Neural cell (in vitro differentiated cells): ENCODE data around the gene COL28A1. TPM values are rescaled to one million over a fixed set of nuclear protein-coding genes. Genes with fewer than 3 reads are reported as not detected.

Experiments
- H2AFZ ChIP-seq: fragments of 200-600, 300-800 bp; sonication (generic), shearing (Covaris generic); 2 replicates; pipeline ENCODE4 v1.6.0; 2014; ENCODE audit warnings: low read depth, mild to moderate bottlenecking, antibody characterized with exemption, low read length, moderate library complexity
- H3F3A ChIP-seq: fragments of 200-600 bp; shearing (Covaris generic); 2 replicates; pipeline ENCODE4 v1.6.1; 2016; ENCODE audit warnings: mild to moderate bottlenecking, moderate library complexity, mixed read lengths, antibody characterized with exemption, low read length; ENCODE audit not compliant: insufficient read depth, poor library complexity, severe bottlenecking
- H3K27ac ChIP-seq: fragments of 200-600, 300-800 bp; sonication (generic), shearing (Covaris generic); 2 replicates; pipeline ENCODE4 v1.5.1; 2014; ENCODE audit warnings: mild to moderate bottlenecking, low read length, moderate library complexity
- H3K27me3 ChIP-seq: fragments of 300-800, 200-600 bp; sonication (generic), shearing (Covaris generic); 2 replicates; pipeline ENCODE4 v1.6.0; 2014; ENCODE audit warnings: mild to moderate bottlenecking, low read depth, low read length, moderate library complexity; ENCODE audit not compliant: insufficient read depth
- H3K36me3 ChIP-seq: fragments of 300-800, 200-600 bp; sonication (generic), shearing (Covaris generic); 2 replicates; pipeline ENCODE4 v1.5.1; 2014; ENCODE audit warnings: mild to moderate bottlenecking, antibody characterized with exemption, low read length, moderate library complexity; ENCODE audit not compliant: insufficient read depth
- H3K4me2 ChIP-seq: fragments of 300-800, 200-600 bp; sonication (generic), shearing (Covaris generic); 2 replicates; pipeline ENCODE4 v1.6.0; 2014; ENCODE audit warnings: mild to moderate bottlenecking, low read length
- H3K4me3 ChIP-seq: fragments of 300-800, 200-600 bp; sonication (generic), shearing (Covaris generic); 2 replicates; pipeline ENCODE4 v1.5.1; 2014; ENCODE audit warnings: mild to moderate bottlenecking, low read length, moderate library complexity
- H3K79me2 ChIP-seq: fragments of 200-600 bp; shearing (Covaris generic); replicated peaks from 2 replicates; pipeline ENCODE4 v1.6.0; 2014; ENCODE audit warnings: mild to moderate bottlenecking, low read length, moderate library complexity; ENCODE audit not compliant: insufficient read depth
- H3K9ac ChIP-seq: fragments of 300-800, 200-600 bp; sonication (generic), shearing (Covaris generic); 2 replicates; pipeline ENCODE4 v1.6.1; 2016; ENCODE audit warnings: mild to moderate bottlenecking, low read length, mixed read lengths
- H3K9me2 ChIP-seq: fragments of 200-600 bp; shearing (Covaris generic); 2 replicates; pipeline ENCODE4 v1.6.1; 2016; ENCODE audit warnings: mild to moderate bottlenecking, low read length, mixed read lengths; ENCODE audit not compliant: insufficient read depth
- H3K9me3 ChIP-seq: fragments of 200-600, 300-800 bp; sonication (generic), shearing (Covaris generic); 2 replicates; pipeline ENCODE4 v1.6.1; 2016; ENCODE audit warnings: mild to moderate bottlenecking, mixed run types, low read length, moderate library complexity, mixed read lengths
- H4K20me1 ChIP-seq: fragments of 200-600 bp; shearing (Covaris generic); 2 replicates; pipeline ENCODE4 v1.6.1; 2016; ENCODE audit warnings: mild to moderate bottlenecking, mixed run types; ENCODE audit not compliant: insufficient read depth
- CTCF ChIP-seq: fragments of 450-650 bp; IDR thresholded peaks from 2 replicates; pipeline ENCODE4 v1.5.1; 2014; ENCODE audit warnings: antibody characterized with exemption, mild to moderate bottlenecking, moderate library complexity; ENCODE audit not compliant: poor library complexity, severe bottlenecking
- EP300 ChIP-seq: fragments of 450-650 bp; conservative IDR thresholded peaks from 2 replicates; pipeline ENCODE4 v1.6.1; 2014; ENCODE audit warnings: antibody characterized with exemption, mild to moderate bottlenecking, moderate library complexity; ENCODE audit not compliant: poor library complexity, severe bottlenecking
- EZH2 ChIP-seq: fragments of 200-600, 300-800 bp; shearing (Covaris generic), sonication (generic); IDR thresholded peaks from 2 replicates; pipeline ENCODE4 v1.6.1; 2014; ENCODE audit warnings: antibody characterized with exemption, low read length, borderline replicate concordance, mild to moderate bottlenecking; ENCODE audit not compliant: insufficient read depth, poor library complexity, severe bottlenecking
- MXI1 ChIP-seq: fragments of 450-650 bp; conservative IDR thresholded peaks from 2 replicates; pipeline ENCODE4 v1.6.1; 2014; ENCODE audit warnings: antibody characterized with exemption, mild to moderate bottlenecking; ENCODE audit not compliant: poor library complexity, severe bottlenecking
- POLR2AphosphoS5 ChIP-seq: IDR thresholded peaks from 2 replicates; pipeline ENCODE4 v1.6.1; 2012
- RAD21 ChIP-seq: fragments of 450-650 bp; conservative IDR thresholded peaks from 2 replicates; pipeline ENCODE4 v1.6.1; 2014; ENCODE audit warnings: antibody characterized with exemption, mild to moderate bottlenecking, moderate library complexity
- SMC3 ChIP-seq: fragments of 450-650 bp; conservative IDR thresholded peaks from 2 replicates; pipeline ENCODE4 v1.6.1; 2014; ENCODE audit warnings: antibody characterized with exemption, mild to moderate bottlenecking, moderate library complexity; ENCODE audit not compliant: poor library complexity
- TAF1 ChIP-seq: IDR thresholded peaks from 2 replicates; pipeline ENCODE4 v1.6.1; 2012; ENCODE audit warnings: low read depth
- polyA plus RNA-seq: library from polyadenylated mRNA; depleted of rRNA; stranded (reverse); fragments of >200 nt; gene quantifications from 2 replicates; pipeline ENCODE4 v1.2.3, GENCODE V29; 2014
- TF ChIP-seq, protein P1 (sequence below): IDR thresholded peaks from 2 replicates; pipeline ENCODE4 v1.6.1; 2012; ENCODE audit warnings: borderline replicate concordance

Gene COL28A1
- polyA plus RNA-seq, 1 donor from 2014 or later = 1.0 TPM

DNA sequence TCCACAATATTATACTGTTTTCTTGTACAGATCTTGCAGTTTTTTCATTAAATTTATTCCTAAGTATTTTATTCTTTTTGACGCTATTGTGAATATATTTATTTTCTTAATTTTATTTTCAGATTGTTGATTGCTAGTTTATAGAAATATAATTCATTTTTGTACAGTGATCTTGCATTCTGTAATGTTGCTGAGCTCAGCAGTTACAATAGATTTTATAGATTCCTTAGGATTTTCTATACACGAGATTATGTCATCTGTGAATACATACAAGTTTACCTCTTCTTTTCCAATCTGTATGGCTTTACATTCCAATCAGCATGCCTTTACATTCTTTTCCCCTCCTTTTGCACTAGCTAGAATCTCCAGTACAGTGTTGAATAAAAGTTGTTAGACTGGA lies 223.3 kb downstream of the COL28A1 start:
- no peaks in the 10 kb centered on the region for H3F3A ChIP-seq
- H3K4me3 ChIP-seq = no peak overlapping the region
- H2AFZ ChIP-seq = no peak overlapping the region
- TF ChIP-seq EP300 (no peak), CTCF (no peak), MXI1 (no peak), EZH2 (no peak), RAD21 (no peak), POLR2AphosphoS5 (no peak), TAF1 (no peak), SMC3 (no peak)
- TF ChIP-seq, protein P1, sequence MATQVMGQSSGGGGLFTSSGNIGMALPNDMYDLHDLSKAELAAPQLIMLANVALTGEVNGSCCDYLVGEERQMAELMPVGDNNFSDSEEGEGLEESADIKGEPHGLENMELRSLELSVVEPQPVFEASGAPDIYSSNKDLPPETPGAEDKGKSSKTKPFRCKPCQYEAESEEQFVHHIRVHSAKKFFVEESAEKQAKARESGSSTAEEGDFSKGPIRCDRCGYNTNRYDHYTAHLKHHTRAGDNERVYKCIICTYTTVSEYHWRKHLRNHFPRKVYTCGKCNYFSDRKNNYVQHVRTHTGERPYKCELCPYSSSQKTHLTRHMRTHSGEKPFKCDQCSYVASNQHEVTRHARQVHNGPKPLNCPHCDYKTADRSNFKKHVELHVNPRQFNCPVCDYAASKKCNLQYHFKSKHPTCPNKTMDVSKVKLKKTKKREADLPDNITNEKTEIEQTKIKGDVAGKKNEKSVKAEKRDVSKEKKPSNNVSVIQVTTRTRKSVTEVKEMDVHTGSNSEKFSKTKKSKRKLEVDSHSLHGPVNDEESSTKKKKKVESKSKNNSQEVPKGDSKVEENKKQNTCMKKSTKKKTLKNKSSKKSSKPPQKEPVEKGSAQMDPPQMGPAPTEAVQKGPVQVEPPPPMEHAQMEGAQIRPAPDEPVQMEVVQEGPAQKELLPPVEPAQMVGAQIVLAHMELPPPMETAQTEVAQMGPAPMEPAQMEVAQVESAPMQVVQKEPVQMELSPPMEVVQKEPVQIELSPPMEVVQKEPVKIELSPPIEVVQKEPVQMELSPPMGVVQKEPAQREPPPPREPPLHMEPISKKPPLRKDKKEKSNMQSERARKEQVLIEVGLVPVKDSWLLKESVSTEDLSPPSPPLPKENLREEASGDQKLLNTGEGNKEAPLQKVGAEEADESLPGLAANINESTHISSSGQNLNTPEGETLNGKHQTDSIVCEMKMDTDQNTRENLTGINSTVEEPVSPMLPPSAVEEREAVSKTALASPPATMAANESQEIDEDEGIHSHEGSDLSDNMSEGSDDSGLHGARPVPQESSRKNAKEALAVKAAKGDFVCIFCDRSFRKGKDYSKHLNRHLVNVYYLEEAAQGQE = no peak
- no peaks in the 10 kb centered on the region for H3K27me3 ChIP-seq
- H4K20me1 ChIP-seq = no peaks in the 10 kb centered on the region
- no peak overlapping the region for H3K27ac ChIP-seq
- H3K9me3 ChIP-seq = no peaks in the 10 kb centered on the region
- no peaks in the 10 kb centered on the region for H3K9me2 ChIP-seq
- H3K4me2 ChIP-seq = no peak overlapping the region
- no peak overlapping the region for H3K9ac ChIP-seq
- H3K79me2 ChIP-seq = no peaks in the 10 kb centered on the region
- H3K36me3 ChIP-seq = no peaks in the 10 kb centered on the region

DNA sequence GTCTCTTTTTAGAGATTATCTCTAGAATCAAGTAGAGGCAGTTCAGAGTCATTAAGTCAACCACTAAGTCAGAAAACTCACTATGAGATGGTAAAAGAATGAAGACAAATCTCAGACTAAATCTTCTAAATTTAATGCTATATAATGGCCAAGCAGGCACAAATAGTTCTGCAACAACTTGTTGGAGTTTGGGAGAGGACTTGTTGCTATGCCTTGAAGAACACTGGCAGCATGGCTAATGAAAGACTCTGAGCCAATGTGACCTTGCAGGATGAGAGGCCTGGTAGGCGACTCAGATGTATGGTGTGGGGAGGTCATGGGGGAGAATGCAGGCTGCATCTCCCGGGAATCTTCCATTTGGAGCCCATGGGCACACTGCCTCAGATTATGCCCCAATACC lies 224.7 kb downstream of the COL28A1 start:
- Histone ChIP-seq H3K4me2 (no peak overlapping the region), H3K27me3 (no peaks in the 10 kb centered on the region), H3K36me3 (no peaks in the 10 kb centered on the region), H3K9ac (no peak overlapping the region), H4K20me1 (no peaks in the 10 kb centered on the region), H3K79me2 (no peaks in the 10 kb centered on the region), H3K4me3 (no peak overlapping the region), H3K27ac (no peak overlapping the region), H3K9me3 (no peaks in the 10 kb centered on the region), H2AFZ (no peak overlapping the region), H3K9me2 (no peaks in the 10 kb centered on the region), H3F3A (no peaks in the 10 kb centered on the region)
- TF ChIP-seq MXI1 = no peak
- TF ChIP-seq, protein P1 = no peak
- no peak for TF ChIP-seq EZH2
- no peak for TF ChIP-seq CTCF
- TF ChIP-seq TAF1 = no peak
- no peak for TF ChIP-seq RAD21
- TF ChIP-seq EP300 = no peak
- no peak for TF ChIP-seq POLR2AphosphoS5
- no peak for TF ChIP-seq SMC3
